SK-N-MC (cell line): ENCODE results near the gene CENPU.

Experiments used
- EZH2 ChIP-seq: fragments of 200-600 bp; sonication (generic); IDR thresholded peaks from one replicate; pipeline ENCODE4 v1.6.1; 2017; ENCODE audit warnings: antibody characterized with exemption
- POLR2AphosphoS5 ChIP-seq: IDR thresholded peaks from 2 replicates; pipeline ENCODE4 v1.6.1; 2012; ENCODE audit warnings: mild to moderate bottlenecking, low read depth, low read length, borderline replicate concordance

- no peak for TF ChIP-seq EZH2
- no peak for TF ChIP-seq POLR2AphosphoS5
These were observed 38.6 kb downstream of the CENPU start for GRCh38 chr4:184695178-184695896.
